Measurements from ENCODE around the gene MYL2. TPM values are rescaled to one million over a fixed set of nuclear protein-coding genes. Genes with fewer than 3 reads are reported as not detected.

MYL2 gene
- polyA plus RNA-seq, 1 donor from 2014 or later, result not detected

DNA sequence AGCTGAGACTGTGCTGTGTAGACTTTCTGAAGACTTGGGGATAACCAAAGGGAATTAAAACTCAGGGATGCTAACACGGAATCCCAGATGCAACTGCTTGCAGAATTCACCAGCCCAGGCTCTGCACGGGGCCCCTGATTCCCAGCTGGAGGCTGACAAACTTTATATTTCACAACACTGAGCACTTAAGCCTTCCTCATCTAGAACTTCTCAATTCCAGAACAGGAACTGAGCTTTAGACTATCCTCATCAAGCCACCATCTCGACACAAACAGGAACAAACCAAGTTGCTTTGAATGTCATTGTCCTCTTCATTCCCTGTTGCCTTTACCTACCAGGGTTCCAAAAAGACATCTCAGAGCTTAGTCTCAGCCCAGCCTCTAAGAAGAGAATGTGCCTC lies 51.4 kb downstream of the MYL2 start:
- no peak overlapping the region for H3K27ac ChIP-seq (ENCODE audit: low read length)
- no peaks in the 10 kb centered on the region for H3F3A ChIP-seq (ENCODE audit: insufficient read depth, low read length, poor library complexity, severe bottlenecking)
- H4K20me1 ChIP-seq (ENCODE audit: insufficient read depth), result no peaks in the 10 kb centered on the region
- H3K9ac ChIP-seq (ENCODE audit: low read length), result no peak overlapping the region
- no peaks in the 10 kb centered on the region for H3K36me3 ChIP-seq (ENCODE audit: insufficient read depth, low read length)
- H3K4me3 ChIP-seq (ENCODE audit: low read length), result no peak overlapping the region
- TF ChIP-seq SMC3 (conservative IDR thresholded peaks at IDR 0.05; ENCODE audit: poor library complexity) (no peak), TAF1 (IDR thresholded peaks at IDR 0.05; ENCODE audit: low read depth) (no peak), MXI1 (conservative IDR thresholded peaks at IDR 0.05; ENCODE audit: poor library complexity, severe bottlenecking) (no peak), RAD21 (conservative IDR thresholded peaks at IDR 0.05) (no peak), EP300 (conservative IDR thresholded peaks at IDR 0.05; ENCODE audit: poor library complexity, severe bottlenecking) (no peak), EZH2 (IDR thresholded peaks at IDR 0.05; ENCODE audit: borderline replicate concordance, insufficient read depth, low read length, poor library complexity, severe bottlenecking) (no peak), POLR2AphosphoS5 (IDR thresholded peaks at IDR 0.05) (no peak)
- TF ChIP-seq, protein P1, sequence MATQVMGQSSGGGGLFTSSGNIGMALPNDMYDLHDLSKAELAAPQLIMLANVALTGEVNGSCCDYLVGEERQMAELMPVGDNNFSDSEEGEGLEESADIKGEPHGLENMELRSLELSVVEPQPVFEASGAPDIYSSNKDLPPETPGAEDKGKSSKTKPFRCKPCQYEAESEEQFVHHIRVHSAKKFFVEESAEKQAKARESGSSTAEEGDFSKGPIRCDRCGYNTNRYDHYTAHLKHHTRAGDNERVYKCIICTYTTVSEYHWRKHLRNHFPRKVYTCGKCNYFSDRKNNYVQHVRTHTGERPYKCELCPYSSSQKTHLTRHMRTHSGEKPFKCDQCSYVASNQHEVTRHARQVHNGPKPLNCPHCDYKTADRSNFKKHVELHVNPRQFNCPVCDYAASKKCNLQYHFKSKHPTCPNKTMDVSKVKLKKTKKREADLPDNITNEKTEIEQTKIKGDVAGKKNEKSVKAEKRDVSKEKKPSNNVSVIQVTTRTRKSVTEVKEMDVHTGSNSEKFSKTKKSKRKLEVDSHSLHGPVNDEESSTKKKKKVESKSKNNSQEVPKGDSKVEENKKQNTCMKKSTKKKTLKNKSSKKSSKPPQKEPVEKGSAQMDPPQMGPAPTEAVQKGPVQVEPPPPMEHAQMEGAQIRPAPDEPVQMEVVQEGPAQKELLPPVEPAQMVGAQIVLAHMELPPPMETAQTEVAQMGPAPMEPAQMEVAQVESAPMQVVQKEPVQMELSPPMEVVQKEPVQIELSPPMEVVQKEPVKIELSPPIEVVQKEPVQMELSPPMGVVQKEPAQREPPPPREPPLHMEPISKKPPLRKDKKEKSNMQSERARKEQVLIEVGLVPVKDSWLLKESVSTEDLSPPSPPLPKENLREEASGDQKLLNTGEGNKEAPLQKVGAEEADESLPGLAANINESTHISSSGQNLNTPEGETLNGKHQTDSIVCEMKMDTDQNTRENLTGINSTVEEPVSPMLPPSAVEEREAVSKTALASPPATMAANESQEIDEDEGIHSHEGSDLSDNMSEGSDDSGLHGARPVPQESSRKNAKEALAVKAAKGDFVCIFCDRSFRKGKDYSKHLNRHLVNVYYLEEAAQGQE (IDR thresholded peaks at IDR 0.05; ENCODE audit: borderline replicate concordance), result no peak
- TF ChIP-seq, protein P2, sequence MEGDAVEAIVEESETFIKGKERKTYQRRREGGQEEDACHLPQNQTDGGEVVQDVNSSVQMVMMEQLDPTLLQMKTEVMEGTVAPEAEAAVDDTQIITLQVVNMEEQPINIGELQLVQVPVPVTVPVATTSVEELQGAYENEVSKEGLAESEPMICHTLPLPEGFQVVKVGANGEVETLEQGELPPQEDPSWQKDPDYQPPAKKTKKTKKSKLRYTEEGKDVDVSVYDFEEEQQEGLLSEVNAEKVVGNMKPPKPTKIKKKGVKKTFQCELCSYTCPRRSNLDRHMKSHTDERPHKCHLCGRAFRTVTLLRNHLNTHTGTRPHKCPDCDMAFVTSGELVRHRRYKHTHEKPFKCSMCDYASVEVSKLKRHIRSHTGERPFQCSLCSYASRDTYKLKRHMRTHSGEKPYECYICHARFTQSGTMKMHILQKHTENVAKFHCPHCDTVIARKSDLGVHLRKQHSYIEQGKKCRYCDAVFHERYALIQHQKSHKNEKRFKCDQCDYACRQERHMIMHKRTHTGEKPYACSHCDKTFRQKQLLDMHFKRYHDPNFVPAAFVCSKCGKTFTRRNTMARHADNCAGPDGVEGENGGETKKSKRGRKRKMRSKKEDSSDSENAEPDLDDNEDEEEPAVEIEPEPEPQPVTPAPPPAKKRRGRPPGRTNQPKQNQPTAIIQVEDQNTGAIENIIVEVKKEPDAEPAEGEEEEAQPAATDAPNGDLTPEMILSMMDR (IDR thresholded peaks at IDR 0.05; ENCODE audit: poor library complexity, severe bottlenecking), result no peak
- no peaks in the 10 kb centered on the region for H3K79me2 ChIP-seq (replicated peaks; ENCODE audit: insufficient read depth, low read length)
- no peaks in the 10 kb centered on the region for H3K27me3 ChIP-seq (ENCODE audit: insufficient read depth, low read depth, low read length)
- no peak overlapping the region for H2AFZ ChIP-seq (ENCODE audit: low read depth, low read length)
- no peaks in the 10 kb centered on the region for H3K9me2 ChIP-seq (ENCODE audit: insufficient read depth, low read length)
- no peak overlapping the region for H3K4me2 ChIP-seq (ENCODE audit: low read length)
- no peaks in the 10 kb centered on the region for H3K9me3 ChIP-seq (ENCODE audit: low read length)

DNA sequence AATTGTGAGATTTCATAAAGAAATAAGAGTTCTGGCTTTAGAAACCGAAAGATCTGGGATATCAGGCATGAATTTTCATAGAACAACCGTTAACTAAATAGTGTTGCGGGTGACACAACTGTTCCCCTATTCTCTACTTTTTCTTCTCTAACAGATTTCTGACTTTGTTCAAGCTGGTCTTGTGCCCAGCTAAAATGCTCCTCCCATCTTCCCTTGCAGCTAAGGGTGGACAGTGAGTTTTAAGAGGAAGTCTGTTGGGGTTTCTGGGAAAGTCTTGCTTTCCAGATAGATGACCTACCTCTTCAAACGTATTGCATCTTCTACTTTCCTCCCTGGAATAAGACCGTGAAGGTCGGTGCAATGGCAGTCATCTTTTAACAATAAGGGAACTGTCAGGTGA lies 54.9 kb downstream of the MYL2 start:
- Histone ChIP-seq H3K27ac (ENCODE audit: low read length) (no peak overlapping the region), H3K36me3 (ENCODE audit: insufficient read depth, low read length) (no peaks in the 10 kb centered on the region), H3K27me3 (ENCODE audit: insufficient read depth, low read depth, low read length) (no peaks in the 10 kb centered on the region), H4K20me1 (ENCODE audit: insufficient read depth) (no peaks in the 10 kb centered on the region), H3F3A (ENCODE audit: insufficient read depth, low read length, poor library complexity, severe bottlenecking) (no peaks in the 10 kb centered on the region), H3K9ac (ENCODE audit: low read length) (no peak overlapping the region), H3K4me2 (ENCODE audit: low read length) (no peak overlapping the region), H2AFZ (ENCODE audit: low read depth, low read length) (no peak overlapping the region), H3K4me3 (ENCODE audit: low read length) (no peak overlapping the region), H3K9me3 (ENCODE audit: low read length) (no peaks in the 10 kb centered on the region), H3K9me2 (ENCODE audit: insufficient read depth, low read length) (no peaks in the 10 kb centered on the region), H3K79me2 (replicated peaks; ENCODE audit: insufficient read depth, low read length) (no peaks in the 10 kb centered on the region)
- TF ChIP-seq TAF1 (IDR thresholded peaks at IDR 0.05; ENCODE audit: low read depth), result no peak
- TF ChIP-seq RAD21 (conservative IDR thresholded peaks at IDR 0.05), result no peak
- no peak for TF ChIP-seq POLR2AphosphoS5 (IDR thresholded peaks at IDR 0.05)
- TF ChIP-seq, protein P2 (IDR thresholded peaks at IDR 0.05; ENCODE audit: poor library complexity, severe bottlenecking), result no peak
- no peak for TF ChIP-seq EP300 (conservative IDR thresholded peaks at IDR 0.05; ENCODE audit: poor library complexity, severe bottlenecking)
- TF ChIP-seq MXI1 (conservative IDR thresholded peaks at IDR 0.05; ENCODE audit: poor library complexity, severe bottlenecking), result no peak
- no peak for TF ChIP-seq EZH2 (IDR thresholded peaks at IDR 0.05; ENCODE audit: borderline replicate concordance, insufficient read depth, low read length, poor library complexity, severe bottlenecking)
- TF ChIP-seq SMC3 (conservative IDR thresholded peaks at IDR 0.05; ENCODE audit: poor library complexity), result no peak
- TF ChIP-seq, protein P1 (IDR thresholded peaks at IDR 0.05; ENCODE audit: borderline replicate concordance), result no peak

Measured in neural cell (in vitro differentiated cells).